ENCODE results near the gene LRRC25. TPM values are rescaled to one million over a fixed set of nuclear protein-coding genes. Genes with fewer than 3 reads are reported as not detected.
"Not testable (repeated sequence)": the region's sequence is repeated elsewhere in the genome, so short reads cannot be mapped to it uniquely, and the experiment has no call there.

Gene LRRC25
- total RNA-seq, 2 donors from 2014 or later: 4.4 TPM; not detected in 1

- Histone ChIP-seq H3K36me3 (replicated peaks in 1 of 2; ENCODE audit: insufficient read depth in 1 of 2, low read depth in 2 of 2) (no peaks in the 10 kb centered on the region), H3K9me3 (no peaks in the 10 kb centered on the region), H3K27ac (peak within 1 kb of the TSS; percentile 74 to 81 (median 76)), H3K4me3 (peak within 1 kb of the TSS; percentile 8 to 16), H3K4me1 (peaks cover 62% of the 10 kb centered on the region), H3K27me3 (no peaks in the 10 kb centered on the region)
- peak; percentile 83 for ATAC-seq
- 5 to 14% methylated on average over 12 to 33 of the region's 33 CpGs for WGBS, 2 donors
- intact Hi-C loops (cut with DNase I): no loop called here
- DNase-seq: peak; percentile 91 to 98 (median 94)
- TF ChIP-seq POLR2A (IDR thresholded peaks at IDR 0.05): peak; percentile 99
- TF ChIP-seq, protein P1, sequence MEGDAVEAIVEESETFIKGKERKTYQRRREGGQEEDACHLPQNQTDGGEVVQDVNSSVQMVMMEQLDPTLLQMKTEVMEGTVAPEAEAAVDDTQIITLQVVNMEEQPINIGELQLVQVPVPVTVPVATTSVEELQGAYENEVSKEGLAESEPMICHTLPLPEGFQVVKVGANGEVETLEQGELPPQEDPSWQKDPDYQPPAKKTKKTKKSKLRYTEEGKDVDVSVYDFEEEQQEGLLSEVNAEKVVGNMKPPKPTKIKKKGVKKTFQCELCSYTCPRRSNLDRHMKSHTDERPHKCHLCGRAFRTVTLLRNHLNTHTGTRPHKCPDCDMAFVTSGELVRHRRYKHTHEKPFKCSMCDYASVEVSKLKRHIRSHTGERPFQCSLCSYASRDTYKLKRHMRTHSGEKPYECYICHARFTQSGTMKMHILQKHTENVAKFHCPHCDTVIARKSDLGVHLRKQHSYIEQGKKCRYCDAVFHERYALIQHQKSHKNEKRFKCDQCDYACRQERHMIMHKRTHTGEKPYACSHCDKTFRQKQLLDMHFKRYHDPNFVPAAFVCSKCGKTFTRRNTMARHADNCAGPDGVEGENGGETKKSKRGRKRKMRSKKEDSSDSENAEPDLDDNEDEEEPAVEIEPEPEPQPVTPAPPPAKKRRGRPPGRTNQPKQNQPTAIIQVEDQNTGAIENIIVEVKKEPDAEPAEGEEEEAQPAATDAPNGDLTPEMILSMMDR (IDR thresholded peaks at IDR 0.05): peak; percentile 38 to 91 (median 73)
Observed at GRCh38 chr19:18385675-18386542, 11.5 kb downstream of the LRRC25 start, which contains the start of gene GDF15. Gene GDF15 (plus strand): TSS chr19:18386158. CDS start chr19:18386190, 32 bp downstream.

DNA sequence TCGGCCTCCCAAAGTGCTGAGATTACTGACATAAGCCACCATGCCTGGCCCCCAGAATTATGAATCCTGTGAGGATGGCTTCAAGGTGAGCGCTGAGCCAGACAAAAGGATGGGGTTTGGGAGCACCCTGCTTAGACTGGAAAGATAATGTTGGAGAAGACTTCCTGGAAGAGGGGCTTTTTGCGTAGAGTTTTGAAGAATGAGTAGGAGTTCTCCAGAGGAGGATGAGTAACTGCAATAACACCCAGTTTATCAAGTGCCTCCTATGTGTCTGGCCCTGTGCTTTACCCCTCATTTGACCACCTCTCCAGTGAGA, 12.1 kb downstream of the LRRC25 start:
- WGBS, 2 donors: 97 to 100% methylated on average over 2 to 3 of the region's 3 CpGs
- Histone ChIP-seq H3K27me3 (no peaks in the 10 kb centered on the region), H3K27ac (peak overlapping the region; percentile 74 to 81 (median 76)), H3K4me1 (peaks cover 68% of the 10 kb centered on the region), H3K9me3 (no peaks in the 10 kb centered on the region), H3K36me3 (replicated peaks in 1 of 2; ENCODE audit: insufficient read depth in 1 of 2, low read depth in 2 of 2) (no peaks in the 10 kb centered on the region), H3K4me3 (no peak overlapping the region)
- DNase-seq (no peak), ATAC-seq (no peak)
- TF ChIP-seq, protein P1 (IDR thresholded peaks at IDR 0.05): no peak
- TF ChIP-seq POLR2A (IDR thresholded peaks at IDR 0.05): no peak
- intact Hi-C loops (cut with DNase I): no loop called here

- peaks cover 73% of the 10 kb centered on the region for H3K4me1 ChIP-seq
- peak overlapping the region; percentile 74 to 81 (median 76) for H3K27ac ChIP-seq
- H3K9me3 ChIP-seq: no peaks in the 10 kb centered on the region
- intact Hi-C loops (cut with DNase I): no loop called here
- no peak overlapping the region for H3K4me3 ChIP-seq
- 43 to 50% methylated on average over 7 of the region's 7 CpGs for WGBS, 2 donors
- no peaks in the 10 kb centered on the region for H3K36me3 ChIP-seq (replicated peaks in 1 of 2; ENCODE audit: insufficient read depth in 1 of 2, low read depth in 2 of 2)
- DNase-seq (peak in 1 of 4 donors; percentile 44), ATAC-seq (no peak)
- no peak for TF ChIP-seq POLR2A (IDR thresholded peaks at IDR 0.05)
- TF ChIP-seq, protein P1 (IDR thresholded peaks at IDR 0.05): no peak
- H3K27me3 ChIP-seq: no peaks in the 10 kb centered on the region
Observed at GRCh38 chr19:18384775-18385174, 12.6 kb downstream of the LRRC25 start.

GRCh38 chr19:18383622-18384021, 13.8 kb downstream of the LRRC25 start:
- WGBS, 2 donors: 89 to 95% methylated on average over 10 to 11 of the region's 11 CpGs
- H3K4me3 ChIP-seq; intact Hi-C loops (cut with DNase I); H3K27me3 ChIP-seq; H3K36me3 ChIP-seq (replicated peaks in 1 of 2; ENCODE audit: insufficient read depth in 1 of 2, low read depth in 2 of 2); ATAC-seq; H3K9me3 ChIP-seq; H3K27ac ChIP-seq; DNase-seq: not testable (repeated sequence)
- peaks cover 80% of the 10 kb centered on the region for H3K4me1 ChIP-seq

GRCh38 chr19:18380843-18381242, 16.6 kb downstream of the LRRC25 start:
- intact Hi-C loops (cut with DNase I): no loop called here
- Histone ChIP-seq H3K27me3 (no peaks in the 10 kb centered on the region), H3K9me3 (no peaks in the 10 kb centered on the region), H3K27ac (peak overlapping the region; percentile 90 to 97 (median 93)), H3K4me1 (peaks cover 78% of the 10 kb centered on the region), H3K4me3 (no peak overlapping the region), H3K36me3 (replicated peaks in 1 of 2; ENCODE audit: insufficient read depth in 1 of 2, low read depth in 2 of 2) (no peaks in the 10 kb centered on the region)
- ATAC-seq (no peak), DNase-seq (no peak)
- 61 to 80% methylated on average over 3 of the region's 3 CpGs for WGBS, 2 donors
- TF ChIP-seq, protein P1 (IDR thresholded peaks at IDR 0.05): no peak
- no peak for TF ChIP-seq POLR2A (IDR thresholded peaks at IDR 0.05)

All from body of pancreas (tissue), 4 donors.